Measurements from ENCODE around the gene PGRMC2.

Gene PGRMC2, protein sequence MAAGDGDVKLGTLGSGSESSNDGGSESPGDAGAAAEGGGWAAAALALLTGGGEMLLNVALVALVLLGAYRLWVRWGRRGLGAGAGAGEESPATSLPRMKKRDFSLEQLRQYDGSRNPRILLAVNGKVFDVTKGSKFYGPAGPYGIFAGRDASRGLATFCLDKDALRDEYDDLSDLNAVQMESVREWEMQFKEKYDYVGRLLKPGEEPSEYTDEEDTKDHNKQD

DNA sequence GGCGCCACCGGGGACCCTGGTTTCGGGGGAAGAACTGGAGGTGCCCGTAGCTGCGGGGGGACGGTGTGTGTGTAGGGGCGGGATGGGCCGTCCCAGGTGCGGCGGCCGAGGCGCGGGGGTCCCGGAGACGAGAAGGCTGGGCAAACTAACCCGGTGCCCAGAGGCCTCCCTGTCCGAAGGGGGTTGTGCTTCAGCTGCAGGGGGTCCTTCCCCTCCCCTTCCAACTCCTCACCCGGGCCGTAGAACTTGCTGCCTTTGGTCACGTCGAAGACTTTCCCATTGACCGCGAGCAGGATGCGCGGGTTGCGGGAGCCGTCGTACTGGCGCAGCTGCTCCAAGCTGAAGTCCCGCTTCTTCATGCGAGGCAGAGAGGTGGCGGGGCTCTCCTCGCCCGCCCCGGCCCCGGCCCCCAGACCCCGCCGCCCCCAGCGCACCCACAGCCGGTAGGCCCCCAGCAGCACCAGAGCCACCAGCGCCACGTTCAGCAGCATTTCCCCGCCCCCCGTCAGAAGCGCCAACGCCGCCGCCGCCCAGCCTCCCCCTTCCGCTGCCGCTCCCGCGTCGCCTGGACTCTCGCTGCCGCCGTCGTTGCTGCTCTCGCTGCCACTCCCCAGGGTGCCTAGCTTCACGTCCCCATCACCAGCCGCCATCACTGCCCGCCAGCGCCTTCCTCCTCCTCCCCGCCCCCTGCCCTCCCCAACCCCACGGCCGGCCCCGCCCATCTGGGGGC lies at the start of gene PGRMC2:
TSS of gene PGRMC2 (minus strand) at position 673 of the 730 bp plus-strand sequence. CDS start at position 650, 23 bp downstream.
- peak; percentile 0 for DNase-seq

DNA sequence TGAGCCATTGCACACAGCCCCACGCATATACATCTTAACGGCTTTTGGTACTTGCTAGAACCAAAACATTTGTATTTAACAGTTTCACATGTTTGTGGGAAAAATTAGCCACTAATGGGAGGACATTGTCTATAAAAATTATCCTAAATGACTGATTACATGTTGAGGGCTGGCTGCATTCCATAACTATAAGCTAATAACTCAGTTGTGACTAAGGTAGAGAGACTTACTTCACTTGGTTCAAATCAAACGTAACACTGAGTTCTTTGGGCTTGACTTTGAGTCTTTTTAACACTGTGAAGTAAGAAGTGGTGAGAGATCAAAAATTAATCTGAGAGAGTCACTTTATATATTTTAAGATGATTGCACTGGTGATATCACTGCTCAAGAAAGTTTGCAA lies 47.9 kb upstream of the PGRMC2 start:
- no peak for DNase-seq

GRCh38 chr4:128334256-128334655 lies 46.6 kb upstream of the PGRMC2 start:
- no peak for DNase-seq

DNA sequence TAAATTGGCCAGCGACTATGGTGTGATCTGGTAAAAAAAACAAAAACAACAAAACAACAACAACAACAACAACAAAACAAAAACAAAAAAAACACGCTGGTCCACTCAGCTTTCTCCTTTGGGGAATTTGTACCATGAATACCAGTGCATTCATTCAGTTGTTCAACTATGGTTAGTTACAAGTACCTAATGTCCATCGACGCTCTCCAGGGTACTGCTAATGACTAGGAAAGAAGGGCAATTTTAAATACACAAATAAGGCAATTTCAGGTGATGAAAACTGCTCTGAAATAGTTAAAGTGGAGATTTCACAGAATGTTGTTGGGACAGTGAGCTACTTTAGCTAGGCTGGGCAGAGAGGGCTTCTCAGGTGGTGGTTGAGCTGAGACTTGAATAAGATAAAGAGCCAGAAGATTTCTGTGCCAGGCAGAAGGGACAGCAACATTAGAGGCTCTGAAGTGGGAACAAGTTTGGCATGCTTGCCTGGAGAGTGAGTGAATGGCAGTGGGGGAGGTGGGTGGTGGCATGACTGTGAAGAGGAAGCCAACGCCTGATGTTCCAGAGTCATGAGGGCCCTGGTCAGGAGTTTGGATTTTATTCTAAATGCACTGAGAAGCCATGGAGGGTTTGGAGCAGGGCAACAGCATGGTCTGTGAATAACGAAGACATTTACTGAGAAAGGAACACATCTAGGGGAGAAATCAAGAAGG lies 45.9 kb upstream of the PGRMC2 start:
- DNase-seq, result no peak

DNA sequence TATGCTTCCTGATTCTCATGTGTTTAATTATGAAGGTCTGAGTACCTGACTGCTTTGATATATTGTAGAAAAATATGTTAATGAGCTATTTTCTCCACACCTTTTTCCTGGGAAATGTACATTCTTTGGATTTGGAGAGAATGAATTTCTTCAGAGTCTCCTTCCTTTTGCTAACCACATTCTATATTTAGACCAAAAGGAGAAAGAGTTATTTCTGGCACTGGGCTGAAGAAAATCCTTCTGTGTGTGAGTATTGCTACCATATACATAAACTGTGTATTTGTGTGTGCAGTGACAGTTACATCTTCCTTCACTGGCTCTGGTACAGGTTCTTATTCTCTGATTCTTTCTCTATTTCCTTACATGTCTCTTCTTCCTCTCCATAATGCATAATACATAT lies 44.5 kb upstream of the PGRMC2 start:
- DNase-seq, result no peak

- DNase-seq, result no peak
Measured at GRCh38 chr4:128329638-128330037, 42.0 kb upstream of the PGRMC2 start.

GRCh38 chr4:128328106-128328505 lies 40.5 kb upstream of the PGRMC2 start:
- DNase-seq, result no peak

DNA sequence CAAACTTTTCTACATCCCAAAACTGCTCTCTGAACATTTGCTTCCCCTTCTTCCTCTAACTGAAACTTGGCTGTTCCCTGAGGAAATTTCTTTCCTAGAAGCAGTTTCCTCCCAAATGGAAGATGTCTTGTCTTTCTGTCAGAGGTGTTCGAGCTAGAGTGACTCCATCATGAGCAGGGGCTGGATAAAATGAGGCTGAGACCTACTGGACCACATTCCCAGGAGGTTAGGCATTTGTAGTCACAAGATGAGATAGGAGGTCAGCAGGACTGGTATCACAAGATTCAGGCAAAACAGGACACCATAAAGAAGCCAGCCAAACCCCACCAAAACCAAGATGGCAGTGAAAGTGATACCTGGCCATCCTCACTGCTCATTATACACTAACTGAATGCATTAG lies 35.8 kb upstream of the PGRMC2 start:
- no peak for DNase-seq

- no peak for DNase-seq
Measured at GRCh38 chr4:128322986-128323385, 35.4 kb upstream of the PGRMC2 start.

GRCh38 chr4:128322311-128322710 lies 34.7 kb upstream of the PGRMC2 start:
- no peak for DNase-seq

GRCh38 chr4:128320656-128321055 lies 33.0 kb upstream of the PGRMC2 start:
- no peak for DNase-seq

- no peak for DNase-seq
Measured at GRCh38 chr4:128315756-128316520, 28.3 kb upstream of the PGRMC2 start.

- DNase-seq, result no peak
Measured at GRCh38 chr4:128311659-128312403, 24.2 kb upstream of the PGRMC2 start.

- no peak for DNase-seq
Measured at GRCh38 chr4:128310266-128310697, 22.7 kb upstream of the PGRMC2 start.

DNA sequence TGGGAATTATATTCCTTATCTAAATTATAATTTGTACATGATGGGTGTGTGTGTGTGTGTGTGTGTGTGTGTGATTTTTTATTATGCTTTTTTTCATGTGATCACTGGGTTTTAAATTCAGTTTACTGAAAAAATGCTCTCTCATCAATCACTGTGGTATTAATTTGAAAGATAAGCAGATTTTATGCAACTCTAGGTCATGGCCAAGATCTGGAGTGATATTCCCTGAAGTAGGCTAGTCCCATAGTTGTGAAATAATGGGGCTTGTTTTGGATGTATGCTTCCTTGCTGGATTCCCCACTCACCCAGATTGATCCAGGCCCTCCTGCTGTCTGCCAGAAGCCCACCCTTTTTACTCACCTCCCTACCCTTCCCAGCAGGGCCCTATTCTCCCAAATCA lies 22.0 kb upstream of the PGRMC2 start:
- no peak for DNase-seq

- no peak for DNase-seq
Measured at GRCh38 chr4:128308986-128309385, 21.4 kb upstream of the PGRMC2 start.

DNA sequence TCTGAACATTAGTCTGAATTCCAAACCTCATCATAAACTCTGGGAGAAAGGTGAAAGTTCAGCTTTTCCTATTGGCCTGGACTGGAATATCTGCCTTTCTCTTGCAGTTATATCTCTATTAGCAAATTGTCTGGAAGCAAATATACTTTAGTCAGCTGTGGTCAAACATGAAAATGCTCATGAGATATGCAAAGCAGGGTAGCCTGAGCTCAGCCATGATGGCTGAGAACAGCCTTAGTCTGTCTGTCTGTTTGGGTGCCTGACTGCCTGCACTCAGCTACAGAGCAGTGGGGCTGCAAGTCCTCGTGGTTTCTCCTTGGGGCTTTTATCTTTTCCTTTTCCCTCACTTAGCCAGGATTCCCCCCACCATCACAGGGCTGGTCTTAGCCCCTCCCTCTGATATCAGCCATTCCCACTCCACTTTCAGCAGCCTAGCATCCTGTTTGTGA lies 19.5 kb upstream of the PGRMC2 start:
- no peak for DNase-seq

DNA sequence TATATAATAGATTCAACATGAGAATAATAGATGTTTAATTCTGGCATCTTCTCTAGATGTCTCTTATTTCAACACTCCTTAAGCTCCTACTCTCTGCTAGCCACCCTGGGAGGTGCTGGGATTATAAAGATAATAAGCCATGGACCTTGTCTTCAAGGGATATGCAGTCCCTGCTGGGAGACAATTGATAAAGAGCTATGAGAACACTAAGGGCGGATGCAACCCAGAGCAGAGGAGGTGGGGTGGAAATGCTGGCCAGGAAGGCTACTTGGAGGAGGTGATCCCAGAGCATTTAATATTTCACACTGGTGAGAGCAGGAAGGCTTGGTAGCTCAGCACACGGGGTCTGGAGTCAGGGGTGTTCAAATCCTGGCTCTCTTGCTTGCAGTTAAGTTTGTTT lies 18.3 kb upstream of the PGRMC2 start:
- no peak for DNase-seq

DNA sequence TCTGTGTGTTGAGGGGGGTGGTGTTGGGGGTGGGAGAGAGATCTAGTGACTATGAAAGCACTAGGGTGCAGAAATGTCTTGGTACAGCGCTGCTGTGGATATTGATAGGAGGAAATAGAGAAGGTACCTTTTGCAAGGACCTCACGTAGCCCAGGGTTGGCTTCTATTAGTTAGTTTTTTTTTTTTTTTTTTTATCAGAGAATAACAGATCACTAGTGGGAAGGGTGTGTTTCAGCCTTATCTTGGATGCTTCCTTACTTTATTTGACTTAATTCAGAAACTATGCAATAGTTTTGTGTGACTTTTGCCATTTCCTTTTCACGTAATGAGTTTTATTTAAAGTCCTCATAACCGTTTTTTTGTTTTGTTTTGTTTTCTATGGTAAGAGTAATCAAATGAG lies 16.4 kb upstream of the PGRMC2 start:
- DNase-seq, result no peak

GRCh38 chr4:128303405-128303785 lies 15.8 kb upstream of the PGRMC2 start:
- DNase-seq, result no peak

DNA sequence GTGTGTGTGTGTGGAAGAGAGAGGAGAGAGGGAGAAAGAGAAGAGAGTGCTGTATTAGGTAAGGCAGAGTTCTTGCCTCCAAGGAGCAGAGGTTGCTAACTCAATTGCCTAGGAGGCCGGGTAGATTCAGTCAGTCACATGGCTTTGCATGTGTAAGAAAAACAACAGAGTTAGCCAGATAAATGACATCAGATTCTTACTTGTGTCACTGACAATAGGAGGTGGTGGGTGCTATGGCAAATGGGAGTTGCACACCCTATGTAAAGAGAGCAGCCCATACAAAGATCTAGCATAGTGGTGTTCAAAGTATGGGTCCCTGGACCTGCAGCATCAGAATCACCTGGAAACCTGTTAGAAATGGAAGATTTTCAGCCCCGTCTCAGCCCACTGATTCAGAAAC lies 14.4 kb upstream of the PGRMC2 start:
- no peak for DNase-seq

- DNase-seq, result no peak
Measured at GRCh38 chr4:128299848-128300247, 12.2 kb upstream of the PGRMC2 start.
